Right lobe of liver (tissue), 4 donors: ENCODE measurements around the gene CELSR1.

Experiments
- CTCF ChIP-seq, 4 donors: fragments of 200-600 bp in 3 of 4; fragments of 450-650 bp in 1 of 4; IDR thresholded peaks; one replicate each; pipeline versions ENCODE4 v1.5.1 to v1.8.0; 2016 to 2022; ENCODE audit warnings: antibody characterized with exemption in 4 of 4, mild to moderate bottlenecking in 2 of 4
- POLR2A ChIP-seq: fragments of 450-650 bp; IDR thresholded peaks from one replicate; pipeline ENCODE4 v1.6.1; 2017; ENCODE audit warnings: antibody characterized with exemption, mild to moderate bottlenecking
- donor health status: DM: no; HTN: no; CAD: no.
- donor health status: DM: no; HTN: no; CAD: no.
- donor health status: DM: no; HTN: yes; CAD: no.

- no peak for TF ChIP-seq CTCF (IDR thresholded peaks at IDR 0.05)
- TF ChIP-seq POLR2A, result no peak
Measured at GRCh38 chr22:46439111-46439510, 98.3 kb downstream of the CELSR1 start.
